22Rv1 (cell line): ENCODE results near the gene PTPRM.

Source experiments
- H3K27ac ChIP-seq: fragments of 450-650 bp; 2 replicates; pipeline ENCODE4 v1.5.1; 2017
- CTCF ChIP-seq: fragments of 450-650 bp; IDR thresholded peaks from 2 replicates; pipeline ENCODE4 v1.5.1; 2017; ENCODE audit warnings: mild to moderate bottlenecking
- ZFX ChIP-seq: fragments of 450-650 bp; IDR thresholded peaks from 2 replicates; pipeline ENCODE4 v1.6.1; 2017; ENCODE audit warnings: antibody characterized with exemption, borderline replicate concordance

Gene PTPRM

DNA sequence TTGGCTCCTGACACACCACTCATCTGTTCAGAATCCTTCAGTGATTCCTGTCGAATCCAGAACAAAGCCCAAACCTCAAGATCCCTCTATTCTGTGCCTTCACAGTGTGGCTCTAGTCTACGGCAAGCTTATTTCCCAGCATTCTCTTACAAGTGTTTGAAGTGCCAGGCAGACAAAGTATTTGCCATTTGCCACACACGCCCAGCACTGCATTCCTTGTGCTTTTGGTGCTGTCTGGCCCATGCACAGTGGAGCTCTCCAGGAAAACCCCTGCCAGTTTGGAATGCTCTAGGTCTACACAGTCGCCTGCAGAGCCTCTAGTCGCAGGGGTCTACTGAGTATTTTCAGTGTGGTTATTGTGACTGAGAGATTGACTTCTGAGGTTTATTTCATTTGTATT, 783.5 kb downstream of the PTPRM start:
- no peak overlapping the region for H3K27ac ChIP-seq
- no peak for TF ChIP-seq ZFX
- no peak for TF ChIP-seq CTCF

- TF ChIP-seq ZFX (no peak), CTCF (no peak)
Observed at GRCh38 chr18:8351161-8351560, 784.0 kb downstream of the PTPRM start.

DNA sequence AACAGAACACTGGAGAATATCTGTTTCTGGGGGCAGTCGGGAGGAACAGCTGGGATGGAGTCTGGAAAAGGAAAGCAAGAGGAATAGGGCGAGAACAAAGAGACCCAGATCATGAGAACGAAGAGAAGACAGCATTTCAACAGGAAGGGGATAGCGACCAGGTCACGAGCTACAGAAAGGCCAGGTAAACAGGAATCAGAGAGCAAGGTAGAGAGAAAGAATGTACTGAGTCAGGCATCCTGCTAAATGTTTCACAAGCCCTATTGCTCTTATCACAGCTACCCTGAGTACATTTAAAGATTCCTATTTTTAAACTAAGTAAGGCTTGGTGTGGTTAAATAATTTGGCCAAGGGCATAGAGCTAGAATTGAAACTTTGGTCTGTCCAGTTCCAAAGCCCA, 787.2 kb downstream of the PTPRM start:
- TF ChIP-seq CTCF (no peak), ZFX (no peak)

More at GRCh38 chr18:8351161-8351560, 784.0 kb downstream of the PTPRM start:
- H3K27ac ChIP-seq = no peak overlapping the region

DNA sequence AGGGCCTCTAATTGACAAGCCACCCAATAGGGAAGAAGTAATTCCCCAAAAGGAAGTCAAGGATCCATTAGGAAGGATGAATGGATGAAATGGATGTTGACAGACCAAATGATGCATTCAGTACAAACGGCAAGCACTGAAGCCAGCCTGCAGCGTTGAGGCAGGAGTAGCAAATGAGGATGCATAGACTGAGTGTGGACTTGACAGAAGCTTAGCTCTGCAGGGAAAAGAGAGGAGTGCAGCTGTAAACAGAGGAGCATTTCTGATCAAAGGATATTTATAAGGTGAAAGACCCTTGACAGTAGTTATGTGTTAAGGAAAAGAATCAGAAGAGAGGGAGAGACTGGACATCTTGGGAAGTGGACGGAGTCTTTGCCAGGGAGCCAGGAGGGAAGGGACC, 788.9 kb downstream of the PTPRM start:
- TF ChIP-seq CTCF = no peak
- H3K27ac ChIP-seq = no peak overlapping the region

More for the DNA sequence above, 787.2 kb downstream of the PTPRM start:
- H3K27ac ChIP-seq = no peak overlapping the region

DNA sequence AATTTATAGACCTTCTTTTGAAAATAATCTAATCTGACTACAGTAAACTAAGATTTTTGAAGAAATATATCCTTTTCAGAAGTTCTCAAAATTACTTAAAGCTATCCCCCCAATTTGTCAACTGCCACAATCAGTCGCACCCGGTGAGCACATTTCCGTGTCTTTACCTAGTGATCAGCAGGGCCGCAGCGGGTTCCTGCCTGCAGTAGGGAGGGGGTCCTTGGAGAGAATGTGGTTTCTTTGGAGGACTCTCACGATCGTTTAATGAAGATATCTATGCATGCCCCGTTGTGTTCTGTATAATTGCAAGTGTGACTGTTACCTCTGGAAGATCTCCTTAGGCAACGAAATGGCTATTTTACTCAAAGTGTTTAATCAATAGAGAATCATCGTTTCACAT, 790.2 kb downstream of the PTPRM start:
- TF ChIP-seq ZFX = no peak
- TF ChIP-seq CTCF = no peak
- no peak overlapping the region for H3K27ac ChIP-seq

DNA sequence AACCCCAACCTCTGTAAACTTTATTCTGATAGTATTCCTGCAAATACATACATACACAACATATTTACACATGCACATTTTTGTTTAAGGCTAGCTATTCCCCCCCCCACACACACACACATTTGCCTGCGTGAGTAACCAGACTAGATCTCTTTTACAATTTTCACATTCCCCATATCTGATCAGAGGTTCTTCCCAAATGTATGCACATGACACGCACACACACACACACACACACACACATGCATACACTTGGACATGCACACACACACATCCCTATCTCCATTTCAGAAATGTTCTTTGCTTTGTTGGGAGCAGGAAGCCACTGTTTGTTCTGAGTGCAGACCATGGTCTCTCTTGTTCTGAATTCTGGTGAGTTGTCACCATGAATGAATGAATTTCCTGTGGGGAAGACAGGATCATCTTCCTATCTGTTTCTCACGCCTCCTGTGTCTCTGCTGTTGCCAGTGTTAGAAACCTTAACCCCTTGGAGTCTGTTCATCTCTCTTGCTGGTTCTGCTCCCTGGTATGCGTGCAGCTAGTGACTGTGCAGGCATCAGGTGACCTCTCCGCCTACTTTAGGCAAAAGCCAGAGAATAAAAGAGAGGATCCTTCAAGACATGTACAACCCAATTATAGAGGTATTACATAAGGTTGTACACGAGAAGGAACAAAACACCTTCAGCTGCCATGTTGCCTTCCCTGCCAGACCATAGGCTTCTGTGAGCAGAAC, 791.1 kb downstream of the PTPRM start:
- TF ChIP-seq CTCF (no peak), ZFX (no peak)
- no peak overlapping the region for H3K27ac ChIP-seq

DNA sequence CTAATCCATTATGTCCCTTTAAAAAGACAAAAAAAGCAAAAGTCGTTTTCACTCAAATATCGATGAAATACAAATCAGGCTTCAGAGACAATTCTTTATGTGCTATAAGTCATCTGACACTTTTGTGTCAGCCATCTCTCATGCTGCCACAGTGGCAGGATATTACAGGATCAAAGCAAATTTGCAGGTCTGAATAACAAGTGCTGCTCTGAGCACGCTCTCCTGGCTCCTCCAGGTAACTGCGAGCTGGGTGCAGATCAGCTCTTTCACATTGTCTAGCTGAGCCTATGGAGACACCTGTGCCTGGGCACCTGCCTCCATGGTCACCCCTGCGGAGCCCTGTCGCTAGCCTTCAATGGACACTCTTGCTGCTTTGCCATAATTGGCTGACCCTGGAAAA, 792.0 kb downstream of the PTPRM start:
- H3K27ac ChIP-seq = no peak overlapping the region
- TF ChIP-seq ZFX = no peak
- TF ChIP-seq CTCF = no peak
